K562 (cell line): ENCODE results near the gene SLC7A8. TPM values are rescaled to one million over a fixed set of nuclear protein-coding genes. Genes with fewer than 3 reads are reported as not detected.
A peak's percentile ranks its signal among the peaks of the same experiment; 100 is the strongest.

Source experiments
- CAMTA2 ChIP-seq: fragments of 250-450 bp; sonication (Bioruptor Pico); conservative IDR thresholded peaks from 2 replicates; pipeline ENCODE4 v1.5.1; 2022
- CBFA2T2 ChIP-seq: fragments of 450-650 bp; conservative IDR thresholded peaks from 2 replicates; pipeline ENCODE4 v1.6.1; 2017; ENCODE audit warnings: mild to moderate bottlenecking
- DACH1 ChIP-seq: fragments of 450-650 bp; IDR thresholded peaks from 2 replicates; pipeline ENCODE4 v1.6.1; 2018; ENCODE audit not compliant: partially characterized antibody
- ELF2 ChIP-seq: fragments of 250-450 bp; sonication (Bioruptor Pico); IDR thresholded peaks from 2 replicates; pipeline ENCODE4 v1.5.0; 2021; ENCODE audit warnings: mild to moderate bottlenecking
- ETV5 ChIP-seq: sonication (generic); formaldehyde crosslinking; IDR thresholded peaks from 2 replicates; pipeline ENCODE4 v1.4.0; 2020; ENCODE audit warnings: low read depth, mild to moderate bottlenecking, missing genetic modification reagents
- EZH2 ChIP-seq: IDR thresholded peaks from 2 replicates; pipeline ENCODE4 v1.6.1; 2012; ENCODE audit warnings: low read depth, mild to moderate bottlenecking, inconsistent platforms, low read length, borderline replicate concordance
- HDAC2 ChIP-seq: fragments of 450-650 bp; IDR thresholded peaks from 2 replicates; pipeline ENCODE4 v1.6.1; 2016; ENCODE audit warnings: mild to moderate bottlenecking
- HLTF ChIP-seq: fragments of 450-650 bp; IDR thresholded peaks from 2 replicates; pipeline ENCODE4 v1.6.1; 2016
- LCOR ChIP-seq: sonication (generic); formaldehyde crosslinking; IDR thresholded peaks from 2 replicates; pipeline ENCODE4 v1.8.0; 2022; ENCODE audit warnings: mild to moderate bottlenecking, missing genetic modification reagents
- NFIX ChIP-seq: fragments of 250-450 bp; sonication (Bioruptor Pico); IDR thresholded peaks from 2 replicates; pipeline ENCODE4 v1.4.0; 2020; ENCODE audit warnings: low read depth, mild to moderate bottlenecking, moderate library complexity
- PHTF2 ChIP-seq: fragments of 250-450 bp; sonication (Bioruptor Pico); IDR thresholded peaks from 2 replicates; pipeline ENCODE4 v1.5.0; 2021; ENCODE audit warnings: mild to moderate bottlenecking
- PML ChIP-seq: IDR thresholded peaks from 2 replicates; pipeline ENCODE4 v1.6.1; 2012; ENCODE audit warnings: low read length, inconsistent platforms
- POLR2H ChIP-seq: IDR thresholded peaks from 2 replicates; pipeline ENCODE4 v1.6.1; 2016; ENCODE audit warnings: missing genetic modification characterization, low read depth, mild to moderate bottlenecking, control low read depth, missing compliant biosample characterization, moderate library complexity
- SAFB2 ChIP-seq: fragments of 200-400 bp; formaldehyde crosslinking; IDR thresholded peaks from 2 replicates; pipeline ENCODE4 v1.6.1; 2018; ENCODE audit warnings: borderline replicate concordance, low read length, low read depth, moderate library complexity; ENCODE audit not compliant: severe bottlenecking
- XRCC3 ChIP-seq: fragments of 450-650 bp; IDR thresholded peaks from 2 replicates; pipeline ENCODE4 v1.6.1; 2017; ENCODE audit warnings: mild to moderate bottlenecking, moderate library complexity
- ZBTB8A ChIP-seq: fragments of 450-650 bp; IDR thresholded peaks from 2 replicates; pipeline ENCODE4 v1.6.1; 2018; ENCODE audit warnings: mild to moderate bottlenecking, moderate library complexity; ENCODE audit not compliant: partially characterized antibody
- ZNF766 ChIP-seq: fragments of 200-800 bp; sonication (Bioruptor generic); conservative IDR thresholded peaks from 2 replicates; pipeline ENCODE4 v1.6.1; 2016; ENCODE audit warnings: missing genetic modification characterization, missing compliant biosample characterization
- polyA plus RNA-seq, 8 experiments: library from polyadenylated mRNA; depleted of rRNA in 4 of 8; stranded (reverse) in 5 of 8; unstranded in 3 of 8; fragments of >200 nt; fragmentation: Nextera tagmentation in 2 of 8; fragmentation: Illumina TruSeq in 1 of 8; extraction: Ambion mirVana in 2 of 8; extraction: Trizol in 1 of 8; gene quantifications; 2 replicates each; pipeline versions ENCODE4 v1.2.1 to v1.2.3, GENCODE V29; 2011 to 2014; ENCODE audit warnings: inconsistent platforms in 1 of 8, missing spikeins in 1 of 8
- total RNA-seq, 7 experiments: library from RNA; depleted of rRNA in 6 of 7; stranded (reverse); fragments of >200 nt in 6 of 7; fragmentation: Illumina TruSeq in 2 of 7; extraction: Trizol in 2 of 7; gene quantifications; 2 replicates each; pipeline versions ENCODE4 v1.2.1 to v1.2.3, GENCODE V29; 2011 to 2021; ENCODE audit warnings: low replicate concordance in 1 of 7
- TF ChIP-seq, protein P1 (sequence below), 3 experiments: fragments of 200-800 bp in 1 of 3; fragments of 250-450 bp in 1 of 3; fragments of 450-650 bp in 1 of 3; sonication (Bioruptor Pico) in 1 of 3; sonication (Bioruptor generic) in 1 of 3; formaldehyde crosslinking in 1 of 3; IDR thresholded peaks; 2 replicates each; pipeline versions ENCODE4 v1.6.1 to v1.8.0; 2016 to 2022; ENCODE audit warnings: mild to moderate bottlenecking in 2 of 3, missing genetic modification characterization in 2 of 3, missing compliant biosample characterization in 1 of 3, moderate library complexity in 1 of 3
- TF ChIP-seq, protein P2 (sequence below): sonication (generic); formaldehyde crosslinking; IDR thresholded peaks from 2 replicates; pipeline ENCODE4 v1.8.0; 2022; ENCODE audit warnings: mild to moderate bottlenecking, missing genetic modification reagents
- TF ChIP-seq, protein P3 (sequence below): fragments of 450-650 bp; formaldehyde crosslinking; IDR thresholded peaks from 2 replicates; pipeline ENCODE4 v1.4.0; 2022; ENCODE audit warnings: missing genetic modification characterization
- TF ChIP-seq, protein P4 (sequence below): conservative IDR thresholded peaks from 2 replicates; pipeline ENCODE4 v1.6.1; 2011; ENCODE audit warnings: low read depth, mild to moderate bottlenecking, low read length; ENCODE audit not compliant: control insufficient read depth
- TF ChIP-seq, protein P5 (sequence below): sonication (generic); formaldehyde crosslinking; IDR thresholded peaks from 2 replicates; pipeline ENCODE4 v1.5.0; 2020; ENCODE audit warnings: missing genetic modification reagents

SLC7A8 gene
- total and polyA plus RNA-seq, 9 of the 15 experiments (the other 6 are each of a cell fraction or from before 2014, with no cell fraction given) = 2.0 to 33.0 (median 6.0) TPM

DNA sequence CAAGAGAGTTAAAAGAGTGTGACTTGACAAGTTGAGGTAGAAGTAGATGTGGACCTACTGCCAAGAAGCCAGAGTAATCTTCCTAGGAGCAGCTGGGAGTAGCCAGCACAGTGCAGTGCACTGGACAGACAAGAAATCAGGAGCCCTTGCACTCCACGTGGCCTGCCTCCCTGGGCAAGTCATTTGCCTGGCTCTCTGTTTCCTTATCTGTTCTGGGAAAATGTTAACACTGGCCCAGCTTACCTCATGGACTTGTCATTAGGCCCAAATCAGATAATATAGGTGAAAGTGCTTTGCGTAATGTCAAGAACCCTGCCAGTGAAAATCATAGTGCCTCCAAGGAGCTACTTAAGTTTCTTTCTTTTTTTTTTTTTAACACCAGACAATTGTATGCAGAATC is 19.2 kb downstream of the SLC7A8 start (continued):
- TF ChIP-seq EZH2 (no peak), PML (no peak), HDAC2 (peak; percentile 62; the same call in 1 of the 2 replicates), NFIX (CRISPR knock-in tag) (no peak), CAMTA2 (CRISPR knock-in tag) (no peak), PHTF2 (CRISPR knock-in tag) (no peak), ZNF766 (CRISPR knock-in tag) (peak; percentile 37; the same call in 1 of the 2 replicates), ETV5 (CRISPR knock-in tag) (no peak), HLTF (no peak), CBFA2T2 (peak; percentile 63), DACH1 (peak; percentile 76), LCOR (CRISPR knock-in tag) (no peak), ELF2 (no peak), XRCC3 (no peak), SAFB2 (no peak), POLR2H (tag) (no peak), ZBTB8A (no peak)
- TF ChIP-seq, protein P1, sequence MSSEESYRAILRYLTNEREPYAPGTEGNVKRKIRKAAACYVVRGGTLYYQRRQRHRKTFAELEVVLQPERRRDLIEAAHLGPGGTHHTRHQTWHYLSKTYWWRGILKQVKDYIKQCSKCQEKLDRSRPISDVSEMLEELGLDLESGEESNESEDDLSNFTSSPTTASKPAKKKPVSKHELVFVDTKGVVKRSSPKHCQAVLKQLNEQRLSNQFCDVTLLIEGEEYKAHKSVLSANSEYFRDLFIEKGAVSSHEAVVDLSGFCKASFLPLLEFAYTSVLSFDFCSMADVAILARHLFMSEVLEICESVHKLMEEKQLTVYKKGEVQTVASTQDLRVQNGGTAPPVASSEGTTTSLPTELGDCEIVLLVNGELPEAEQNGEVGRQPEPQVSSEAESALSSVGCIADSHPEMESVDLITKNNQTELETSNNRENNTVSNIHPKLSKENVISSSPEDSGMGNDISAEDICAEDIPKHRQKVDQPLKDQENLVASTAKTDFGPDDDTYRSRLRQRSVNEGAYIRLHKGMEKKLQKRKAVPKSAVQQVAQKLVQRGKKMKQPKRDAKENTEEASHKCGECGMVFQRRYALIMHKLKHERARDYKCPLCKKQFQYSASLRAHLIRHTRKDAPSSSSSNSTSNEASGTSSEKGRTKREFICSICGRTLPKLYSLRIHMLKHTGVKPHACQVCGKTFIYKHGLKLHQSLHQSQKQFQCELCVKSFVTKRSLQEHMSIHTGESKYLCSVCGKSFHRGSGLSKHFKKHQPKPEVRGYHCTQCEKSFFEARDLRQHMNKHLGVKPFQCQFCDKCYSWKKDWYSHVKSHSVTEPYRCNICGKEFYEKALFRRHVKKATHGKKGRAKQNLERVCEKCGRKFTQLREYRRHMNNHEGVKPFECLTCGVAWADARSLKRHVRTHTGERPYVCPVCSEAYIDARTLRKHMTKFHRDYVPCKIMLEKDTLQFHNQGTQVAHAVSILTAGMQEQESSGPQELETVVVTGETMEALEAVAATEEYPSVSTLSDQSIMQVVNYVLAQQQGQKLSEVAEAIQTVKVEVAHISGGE (CRISPR knock-in tag; IDR thresholded peaks at IDR 0.05) = no peak
- TF ChIP-seq, protein P2, sequence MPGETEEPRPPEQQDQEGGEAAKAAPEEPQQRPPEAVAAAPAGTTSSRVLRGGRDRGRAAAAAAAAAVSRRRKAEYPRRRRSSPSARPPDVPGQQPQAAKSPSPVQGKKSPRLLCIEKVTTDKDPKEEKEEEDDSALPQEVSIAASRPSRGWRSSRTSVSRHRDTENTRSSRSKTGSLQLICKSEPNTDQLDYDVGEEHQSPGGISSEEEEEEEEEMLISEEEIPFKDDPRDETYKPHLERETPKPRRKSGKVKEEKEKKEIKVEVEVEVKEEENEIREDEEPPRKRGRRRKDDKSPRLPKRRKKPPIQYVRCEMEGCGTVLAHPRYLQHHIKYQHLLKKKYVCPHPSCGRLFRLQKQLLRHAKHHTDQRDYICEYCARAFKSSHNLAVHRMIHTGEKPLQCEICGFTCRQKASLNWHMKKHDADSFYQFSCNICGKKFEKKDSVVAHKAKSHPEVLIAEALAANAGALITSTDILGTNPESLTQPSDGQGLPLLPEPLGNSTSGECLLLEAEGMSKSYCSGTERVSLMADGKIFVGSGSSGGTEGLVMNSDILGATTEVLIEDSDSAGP (CRISPR knock-in tag) = no peak
- TF ChIP-seq, protein P3, sequence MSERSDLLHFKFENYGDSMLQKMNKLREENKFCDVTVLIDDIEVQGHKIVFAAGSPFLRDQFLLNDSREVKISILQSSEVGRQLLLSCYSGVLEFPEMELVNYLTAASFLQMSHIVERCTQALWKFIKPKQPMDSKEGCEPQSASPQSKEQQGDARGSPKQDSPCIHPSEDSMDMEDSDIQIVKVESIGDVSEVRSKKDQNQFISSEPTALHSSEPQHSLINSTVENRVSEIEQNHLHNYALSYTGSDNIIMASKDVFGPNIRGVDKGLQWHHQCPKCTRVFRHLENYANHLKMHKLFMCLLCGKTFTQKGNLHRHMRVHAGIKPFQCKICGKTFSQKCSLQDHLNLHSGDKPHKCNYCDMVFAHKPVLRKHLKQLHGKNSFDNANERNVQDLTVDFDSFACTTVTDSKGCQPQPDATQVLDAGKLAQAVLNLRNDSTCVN (CRISPR knock-in tag) = no peak
- TF ChIP-seq, protein P4, sequence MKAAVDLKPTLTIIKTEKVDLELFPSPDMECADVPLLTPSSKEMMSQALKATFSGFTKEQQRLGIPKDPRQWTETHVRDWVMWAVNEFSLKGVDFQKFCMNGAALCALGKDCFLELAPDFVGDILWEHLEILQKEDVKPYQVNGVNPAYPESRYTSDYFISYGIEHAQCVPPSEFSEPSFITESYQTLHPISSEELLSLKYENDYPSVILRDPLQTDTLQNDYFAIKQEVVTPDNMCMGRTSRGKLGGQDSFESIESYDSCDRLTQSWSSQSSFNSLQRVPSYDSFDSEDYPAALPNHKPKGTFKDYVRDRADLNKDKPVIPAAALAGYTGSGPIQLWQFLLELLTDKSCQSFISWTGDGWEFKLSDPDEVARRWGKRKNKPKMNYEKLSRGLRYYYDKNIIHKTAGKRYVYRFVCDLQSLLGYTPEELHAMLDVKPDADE = no peak
- TF ChIP-seq, protein P5, sequence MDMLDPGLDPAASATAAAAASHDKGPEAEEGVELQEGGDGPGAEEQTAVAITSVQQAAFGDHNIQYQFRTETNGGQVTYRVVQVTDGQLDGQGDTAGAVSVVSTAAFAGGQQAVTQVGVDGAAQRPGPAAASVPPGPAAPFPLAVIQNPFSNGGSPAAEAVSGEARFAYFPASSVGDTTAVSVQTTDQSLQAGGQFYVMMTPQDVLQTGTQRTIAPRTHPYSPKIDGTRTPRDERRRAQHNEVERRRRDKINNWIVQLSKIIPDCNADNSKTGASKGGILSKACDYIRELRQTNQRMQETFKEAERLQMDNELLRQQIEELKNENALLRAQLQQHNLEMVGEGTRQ = peak; percentile 59
